GM18517 (cell line): Measurements from ENCODE around the gene FYB2.
"Not testable (repeated sequence)": the region's sequence is repeated elsewhere in the genome, so short reads cannot be mapped to it uniquely, and the experiment has no call there.

Source experiments
- ATAC-seq: cut with Tn5 transposase; IDR thresholded peaks from one replicate; pipeline ENCODE4 v1.9.1; 2021; ENCODE audit warnings: mild to moderate bottlenecking, moderate library complexity; ENCODE audit not compliant: unreplicated experiment

Gene FYB2

GRCh38 chr1:56798053-56798471 is 21.1 kb downstream of the FYB2 start:
- no peak for ATAC-seq

- ATAC-seq, result no peak
Measured at GRCh38 chr1:56797065-56797685, 22.0 kb downstream of the FYB2 start.

GRCh38 chr1:56795870-56796269 is 23.3 kb downstream of the FYB2 start:
- ATAC-seq, result no peak

- ATAC-seq, result no peak
Measured at GRCh38 chr1:56790036-56790435, 29.2 kb downstream of the FYB2 start.

GRCh38 chr1:56788588-56788987 is 30.6 kb downstream of the FYB2 start:
- ATAC-seq, result no peak

- ATAC-seq, result no peak
Measured at GRCh38 chr1:56788102-56788501, 31.1 kb downstream of the FYB2 start.

- no peak for ATAC-seq
Measured at GRCh38 chr1:56787330-56787729, 31.9 kb downstream of the FYB2 start.

GRCh38 chr1:56782773-56783172 is 36.4 kb downstream of the FYB2 start:
- no peak for ATAC-seq

- no peak for ATAC-seq
Measured at GRCh38 chr1:56780826-56781225, 38.4 kb downstream of the FYB2 start.

GRCh38 chr1:56780128-56780750 is 39.0 kb downstream of the FYB2 start:
- ATAC-seq, result no peak

GRCh38 chr1:56777972-56778371 is 41.2 kb downstream of the FYB2 start:
- ATAC-seq, result no peak

GRCh38 chr1:56774732-56775131 is 44.5 kb downstream of the FYB2 start:
- ATAC-seq, result not testable (repeated sequence)

GRCh38 chr1:56774067-56774609 is 45.1 kb downstream of the FYB2 start:
- peak; percentile 92 for ATAC-seq

- no peak for ATAC-seq
Measured at GRCh38 chr1:56773341-56774066, 45.7 kb downstream of the FYB2 start.

GRCh38 chr1:56771717-56772116 is 47.5 kb downstream of the FYB2 start:
- no peak for ATAC-seq

- ATAC-seq, result no peak
Measured at GRCh38 chr1:56758794-56759193, 60.4 kb downstream of the FYB2 start.

GRCh38 chr1:56758135-56758534 is 61.1 kb downstream of the FYB2 start:
- ATAC-seq, result no peak

- no peak for ATAC-seq
Measured at GRCh38 chr1:56755911-56756310, 63.3 kb downstream of the FYB2 start.

GRCh38 chr1:56754708-56755479 is 64.3 kb downstream of the FYB2 start:
- no peak for ATAC-seq

GRCh38 chr1:56745231-56745630 is 74.0 kb downstream of the FYB2 start:
- no peak for ATAC-seq

GRCh38 chr1:56728964-56729363 is 90.2 kb downstream of the FYB2 start:
- no peak for ATAC-seq
